ENCODE results near the gene TRUB2. TPM values are rescaled to one million over a fixed set of nuclear protein-coding genes. Genes with fewer than 3 reads are reported as not detected.
"Not testable (repeated sequence)": the region's sequence is repeated elsewhere in the genome, so short reads cannot be mapped to it uniquely, and the experiment has no call there.

The TRUB2 gene
- polyA plus RNA-seq, 3 donors from 2014 or later, result 19.9 to 32.0 (median 25.7) TPM

DNA sequence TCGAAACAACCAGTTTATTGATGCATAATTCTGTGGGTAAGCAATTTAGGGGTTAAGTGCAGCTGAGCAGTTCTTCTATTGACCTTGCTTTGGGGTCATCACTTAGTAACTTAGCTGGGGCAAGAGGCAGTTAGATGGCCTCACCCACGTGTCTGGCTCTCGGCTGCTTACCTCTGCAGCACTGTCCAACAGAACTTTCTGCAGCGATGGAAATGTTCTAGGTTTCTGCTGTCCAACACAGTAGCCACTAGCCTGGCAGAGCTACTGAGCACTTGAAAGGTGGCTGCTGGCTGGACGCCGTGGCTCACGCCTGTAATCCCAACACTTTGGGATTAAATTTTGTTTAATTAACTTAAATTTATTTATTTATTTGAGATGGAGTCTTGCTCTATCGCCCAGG is 35.8 kb upstream of the TRUB2 start:
- Mint-ChIP-seq H3K36me3 (peaks cover 0 to 12% (median 6%) of the 10 kb centered on the region in 3 donors), H3K27me3 (ENCODE audit: low read depth in 3 of 3) (peaks cover 0 to 3% (median 2%) of the 10 kb centered on the region in 3 donors), H3K4me1 (peaks cover 6 to 13% of the 10 kb centered on the region in 2 donors), H3K4me3 (no peak overlapping the region), H3K27ac (no peak overlapping the region), H3K9me3 (no peaks in the 10 kb centered on the region)
- DNase-seq, result no peak

- H3K27ac Mint-ChIP-seq, result no peak overlapping the region
- H3K4me3 Mint-ChIP-seq, result no peak overlapping the region
- no peak for DNase-seq
- H3K9me3 Mint-ChIP-seq, result no peaks in the 10 kb centered on the region
- H3K36me3 Mint-ChIP-seq, result peaks cover 0 to 17% (median 6%) of the 10 kb centered on the region in 3 donors
- H3K27me3 Mint-ChIP-seq (ENCODE audit: low read depth in 3 of 3), result peaks cover 0 to 3% (median 1%) of the 10 kb centered on the region in 3 donors
- no peaks in the 10 kb centered on the region for H3K4me1 Mint-ChIP-seq
Measured at GRCh38 chr9:128355451-128355850, 33.2 kb upstream of the TRUB2 start.

- no peaks in the 10 kb centered on the region for H3K9me3 Mint-ChIP-seq
- H3K4me3 Mint-ChIP-seq, result no peak overlapping the region
- DNase-seq, result no peak
Measured at GRCh38 chr9:128349772-128350171, 27.5 kb upstream of the TRUB2 start.

DNA sequence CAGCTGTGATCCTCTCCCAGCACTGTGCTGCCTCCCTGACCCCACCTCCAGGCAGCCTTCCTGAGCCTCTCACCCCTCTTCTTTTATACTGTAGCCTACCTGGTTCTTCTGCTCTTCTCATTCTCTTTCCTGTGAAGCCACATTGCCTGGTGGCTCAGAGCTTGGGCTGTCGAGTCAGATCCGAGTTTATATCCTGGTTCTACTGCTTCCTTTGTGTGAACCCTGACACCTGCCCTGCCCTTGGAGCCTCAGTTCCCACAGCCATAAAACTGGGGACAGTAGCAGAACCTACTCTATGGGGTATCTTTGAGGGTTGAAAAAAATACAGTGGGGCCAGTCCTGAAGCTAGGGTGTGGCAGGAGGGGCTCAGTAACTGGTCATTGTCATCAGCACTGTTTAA is 26.9 kb upstream of the TRUB2 start:
- no peak overlapping the region for H3K27ac Mint-ChIP-seq
- peaks cover 0 to 32% (median 0%) of the 10 kb centered on the region in 3 donors for H3K36me3 Mint-ChIP-seq
- H3K9me3 Mint-ChIP-seq, result no peaks in the 10 kb centered on the region
- no peak for DNase-seq
- no peak overlapping the region for H3K4me3 Mint-ChIP-seq
- H3K27me3 Mint-ChIP-seq (ENCODE audit: low read depth in 3 of 3), result peaks cover 0 to 2% (median 1%) of the 10 kb centered on the region in 3 donors
- H3K4me1 Mint-ChIP-seq, result no peaks in the 10 kb centered on the region

More at GRCh38 chr9:128349772-128350171, 27.5 kb upstream of the TRUB2 start:
- Mint-ChIP-seq H3K36me3 (peaks cover 0 to 30% (median 0%) of the 10 kb centered on the region in 3 donors), H3K4me1 (no peaks in the 10 kb centered on the region), H3K27me3 (ENCODE audit: low read depth in 3 of 3) (peaks cover 0 to 2% (median 1%) of the 10 kb centered on the region in 3 donors), H3K27ac (no peak overlapping the region)

DNA sequence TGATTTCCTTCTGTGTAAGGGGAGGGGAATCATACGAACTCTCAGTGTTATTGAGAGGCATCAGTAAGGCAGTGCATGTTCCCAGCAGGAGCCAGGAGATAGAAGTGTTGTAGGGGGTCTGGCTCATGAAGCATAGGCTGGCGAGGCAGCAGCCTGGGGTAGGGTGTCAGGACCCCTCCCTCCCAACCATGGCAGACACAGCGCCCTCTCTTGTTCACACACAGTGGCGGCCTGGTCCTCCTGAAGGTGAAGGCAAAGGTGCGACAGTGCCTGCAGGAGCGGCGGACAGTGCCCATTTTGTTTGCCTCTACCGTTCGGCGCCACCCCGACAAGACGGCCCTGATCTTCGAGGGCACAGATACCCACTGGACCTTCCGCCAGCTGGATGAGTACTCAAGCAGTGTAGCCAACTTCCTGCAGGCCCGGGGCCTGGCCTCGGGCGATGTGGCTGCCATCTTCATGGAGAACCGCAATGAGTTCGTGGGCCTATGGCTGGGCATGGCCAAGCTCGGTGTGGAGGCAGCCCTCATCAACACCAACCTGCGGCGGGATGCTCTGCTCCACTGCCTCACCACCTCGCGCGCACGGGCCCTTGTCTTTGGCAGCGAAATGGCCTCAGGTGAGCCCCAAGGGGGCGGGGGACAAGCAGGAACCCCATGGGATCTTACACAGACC is 22.8 kb upstream of the TRUB2 start:
- Mint-ChIP-seq H3K27ac (no peak overlapping the region), H3K4me1 (peaks cover 6 to 8% of the 10 kb centered on the region in 2 donors), H3K9me3 (no peaks in the 10 kb centered on the region), H3K36me3 (peaks cover 0 to 31% (median 0%) of the 10 kb centered on the region in 3 donors), H3K27me3 (ENCODE audit: low read depth in 3 of 3) (peaks cover 2 to 4% (median 2%) of the 10 kb centered on the region in 3 donors), H3K4me3 (no peak overlapping the region)
- DNase-seq, result no peak

GRCh38 chr9:128343855-128344254 is 21.6 kb upstream of the TRUB2 start:
- no peak overlapping the region for H3K27ac Mint-ChIP-seq
- peaks cover 2 to 4% (median 3%) of the 10 kb centered on the region in 3 donors for H3K27me3 Mint-ChIP-seq (ENCODE audit: low read depth in 3 of 3)
- H3K4me3 Mint-ChIP-seq, result no peak overlapping the region
- no peaks in the 10 kb centered on the region for H3K9me3 Mint-ChIP-seq
- H3K36me3 Mint-ChIP-seq, result peaks cover 0 to 25% (median 0%) of the 10 kb centered on the region in 3 donors
- H3K4me1 Mint-ChIP-seq, result peaks cover 8 to 12% of the 10 kb centered on the region in 2 donors
- DNase-seq, result no peak

GRCh38 chr9:128342971-128343680 is 20.9 kb upstream of the TRUB2 start:
- Mint-ChIP-seq H3K4me3 (no peak overlapping the region), H3K27me3 (ENCODE audit: low read depth in 3 of 3) (peaks cover 2 to 4% (median 4%) of the 10 kb centered on the region in 3 donors), H3K27ac (no peak overlapping the region), H3K36me3 (peaks cover 0 to 25% (median 0%) of the 10 kb centered on the region in 3 donors), H3K4me1 (peaks cover 8 to 12% of the 10 kb centered on the region in 2 donors), H3K9me3 (no peaks in the 10 kb centered on the region)
- no peak for DNase-seq

DNA sequence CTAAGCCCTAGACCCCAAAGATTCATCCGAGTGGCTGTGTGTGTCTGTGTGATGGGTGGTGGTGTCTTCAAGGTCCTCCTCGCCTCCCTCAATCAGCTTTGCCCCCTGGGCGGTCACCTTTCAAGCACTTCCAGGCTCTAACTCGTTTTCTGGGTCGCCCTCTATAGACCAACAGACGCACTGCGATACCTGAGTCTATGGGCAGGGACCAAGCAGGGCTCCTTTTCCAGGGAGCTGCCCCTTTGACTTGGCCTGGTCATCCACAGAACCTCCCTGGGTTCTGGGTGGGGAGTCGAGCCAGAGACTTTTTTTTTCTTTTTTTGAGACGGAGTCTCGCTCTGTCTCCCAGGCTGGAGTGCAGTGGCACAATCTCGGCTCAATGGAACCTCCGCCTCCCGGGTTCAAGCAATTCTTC is 19.2 kb upstream of the TRUB2 start:
- DNase-seq, result peak; percentile 45 to 59 (median 52)
- Mint-ChIP-seq H3K9me3 (no peaks in the 10 kb centered on the region), H3K36me3 (peaks cover 0 to 17% (median 0%) of the 10 kb centered on the region in 3 donors), H3K4me3 (peak overlapping the region; percentile 88 to 100 (median 94)), H3K4me1 (peaks cover 8 to 12% of the 10 kb centered on the region in 2 donors), H3K27ac (peak overlapping the region; percentile 74 to 97 (median 89)), H3K27me3 (ENCODE audit: low read depth in 3 of 3) (peaks cover 2 to 4% (median 2%) of the 10 kb centered on the region in 3 donors)

DNA sequence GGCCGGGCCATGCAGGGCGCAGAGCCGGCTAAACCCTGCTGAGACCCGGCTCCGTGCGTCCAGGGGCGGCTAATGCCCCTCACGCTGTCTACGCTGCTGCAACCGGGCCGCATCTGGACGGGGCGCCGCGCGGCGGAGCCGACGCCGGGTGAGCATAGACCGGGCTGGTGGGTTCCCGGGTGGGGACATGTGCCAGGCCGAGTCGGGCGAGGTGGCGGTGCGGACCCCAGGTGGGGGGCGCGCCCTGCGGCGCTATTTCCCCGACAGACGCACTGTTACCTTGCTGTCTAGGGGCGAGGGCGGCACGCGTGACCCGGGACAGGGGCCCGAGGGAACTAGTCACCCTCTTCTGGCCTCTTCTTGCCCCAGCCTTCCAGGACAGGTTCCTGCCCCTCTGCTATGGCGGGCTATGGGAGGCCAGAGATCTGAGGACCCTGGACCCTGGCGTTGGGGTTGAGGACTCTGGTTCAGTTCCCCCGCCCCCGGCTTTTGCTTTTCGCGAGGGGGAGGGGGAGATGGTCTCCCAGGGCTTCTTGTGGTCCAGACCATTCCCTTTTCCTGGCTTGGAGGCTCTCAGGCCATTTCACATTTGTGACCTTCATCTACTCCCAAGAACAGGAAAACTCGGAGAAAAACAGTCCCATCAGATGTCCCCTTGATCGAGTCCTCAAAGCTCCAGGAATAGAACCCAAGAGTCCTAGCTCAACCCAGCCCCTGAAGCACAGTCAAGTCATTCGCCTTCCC is 18.6 kb upstream of the TRUB2 start:
- Mint-ChIP-seq H3K4me3 (peak overlapping the region; percentile 88 to 100 (median 94)), H3K36me3 (peaks cover 0 to 17% (median 0%) of the 10 kb centered on the region in 3 donors), H3K27me3 (ENCODE audit: low read depth in 3 of 3) (peaks cover 2 to 4% (median 4%) of the 10 kb centered on the region in 3 donors), H3K27ac (peak overlapping the region; percentile 74 to 97 (median 89)), H3K4me1 (peaks cover 8 to 12% of the 10 kb centered on the region in 2 donors), H3K9me3 (no peaks in the 10 kb centered on the region)
- no peak for DNase-seq

DNA sequence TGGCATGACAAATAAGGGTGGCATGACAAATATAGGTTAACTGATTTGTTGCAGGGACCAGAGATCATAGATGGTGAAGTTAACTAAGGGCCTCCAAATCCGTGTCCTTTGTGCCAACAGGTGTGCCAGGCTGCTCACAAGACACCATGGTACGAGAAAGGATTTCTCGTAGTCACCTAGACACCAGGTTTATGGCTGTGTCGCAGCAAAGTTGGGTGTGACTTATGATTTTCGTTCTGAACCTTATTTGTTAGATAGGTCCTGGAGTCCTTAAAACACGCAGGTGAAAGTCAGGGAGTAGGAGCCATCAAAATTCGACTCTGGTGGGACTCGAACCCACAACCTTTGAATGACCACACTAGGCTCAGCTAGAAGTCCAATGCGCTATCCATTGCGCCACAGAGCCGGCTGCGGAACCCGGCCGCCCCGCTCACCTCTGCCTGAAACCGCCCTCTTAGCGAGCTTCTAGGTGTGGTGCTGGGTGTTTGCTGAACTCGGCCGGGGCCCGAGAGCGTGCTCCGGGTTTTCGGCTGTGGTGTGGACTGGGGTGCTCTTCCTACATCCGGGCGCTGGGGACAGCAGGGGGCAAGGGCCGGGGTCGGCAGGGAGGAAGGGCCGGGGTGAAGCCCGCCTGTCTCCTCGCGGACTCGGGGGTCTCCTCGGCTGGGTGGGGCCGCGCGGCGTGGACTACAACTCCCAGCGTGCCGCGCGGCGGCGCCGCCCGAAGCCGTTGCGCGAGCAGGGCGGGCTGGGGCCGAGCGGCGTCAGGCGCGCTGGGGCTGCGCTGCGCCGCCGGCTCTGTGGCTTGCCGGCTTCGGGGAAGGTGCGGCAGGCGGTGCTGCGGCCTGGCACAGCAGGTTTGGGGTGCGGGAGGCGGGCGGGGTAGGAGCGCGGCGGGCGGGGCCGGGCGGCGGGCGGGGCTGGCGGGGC is 17.8 kb upstream of the TRUB2 start, which contains the start of gene SLC27A4:
TSS of gene SLC27A4 (plus strand) at position 767 of the 930 bp plus-strand sequence. CDS start 2,606 bp downstream, outside the sequence.
- Mint-ChIP-seq H3K27ac (peak within 1 kb of the TSS; percentile 74 to 97 (median 89)), H3K9me3 (no peaks in the 10 kb centered on the region), H3K4me3 (peak within 1 kb of the TSS; percentile 88 to 100 (median 94)), H3K27me3 (ENCODE audit: low read depth in 3 of 3) (peaks cover 2 to 4% (median 4%) of the 10 kb centered on the region in 3 donors), H3K36me3 (peaks cover 0 to 14% (median 0%) of the 10 kb centered on the region in 3 donors), H3K4me1 (peaks cover 8 to 12% of the 10 kb centered on the region in 2 donors)
- DNase-seq, result peak; percentile 75 to 81 (median 79)

GRCh38 chr9:128338852-128339614 is 16.8 kb upstream of the TRUB2 start:
- not testable (repeated sequence) for H3K36me3 Mint-ChIP-seq; H3K9me3 Mint-ChIP-seq; DNase-seq; H3K27me3 Mint-ChIP-seq (ENCODE audit: low read depth in 3 of 3); H3K27ac Mint-ChIP-seq
- peak overlapping the region; percentile 33 to 94 (median 88) for H3K4me3 Mint-ChIP-seq
- H3K4me1 Mint-ChIP-seq, result peaks cover 8 to 12% of the 10 kb centered on the region in 2 donors

DNA sequence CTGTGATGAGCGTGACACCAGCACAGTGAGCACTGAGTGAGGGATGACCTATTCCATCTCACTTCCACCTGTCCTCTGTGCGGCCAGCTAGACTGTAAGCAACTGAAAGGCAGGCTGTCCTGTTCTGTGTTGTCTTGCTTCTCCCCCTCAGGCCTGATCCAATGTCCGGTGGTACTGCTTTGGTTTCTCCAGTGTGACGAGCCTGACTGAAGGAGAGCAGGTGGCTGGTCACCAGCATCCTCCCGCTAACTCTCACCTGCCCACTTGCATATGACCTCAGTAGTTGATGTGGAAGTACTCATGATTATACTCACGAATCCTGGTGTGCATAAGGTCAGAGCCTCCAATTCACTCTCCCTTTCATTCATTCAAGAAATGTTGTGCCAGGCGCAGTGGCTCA is 15.7 kb upstream of the TRUB2 start:
- Mint-ChIP-seq H3K27ac (no peak overlapping the region), H3K36me3 (peaks cover 0 to 1% (median 0%) of the 10 kb centered on the region in 3 donors), H3K4me3 (peak overlapping the region in 1 of 5 donors; percentile 27), H3K9me3 (no peaks in the 10 kb centered on the region), H3K4me1 (peaks cover 8 to 12% of the 10 kb centered on the region in 2 donors), H3K27me3 (ENCODE audit: low read depth in 3 of 3) (peaks cover 2 to 4% (median 4%) of the 10 kb centered on the region in 3 donors)
- no peak for DNase-seq
